ENCODE results near the gene NFATC2IP. TPM values are rescaled to one million over a fixed set of nuclear protein-coding genes. Genes with fewer than 3 reads are reported as not detected.

NFATC2IP gene
- total and polyA plus RNA-seq, 2 of the 4 experiments (the other 2 are of a cell fraction) = 10.0 to 29.1 TPM

DNA sequence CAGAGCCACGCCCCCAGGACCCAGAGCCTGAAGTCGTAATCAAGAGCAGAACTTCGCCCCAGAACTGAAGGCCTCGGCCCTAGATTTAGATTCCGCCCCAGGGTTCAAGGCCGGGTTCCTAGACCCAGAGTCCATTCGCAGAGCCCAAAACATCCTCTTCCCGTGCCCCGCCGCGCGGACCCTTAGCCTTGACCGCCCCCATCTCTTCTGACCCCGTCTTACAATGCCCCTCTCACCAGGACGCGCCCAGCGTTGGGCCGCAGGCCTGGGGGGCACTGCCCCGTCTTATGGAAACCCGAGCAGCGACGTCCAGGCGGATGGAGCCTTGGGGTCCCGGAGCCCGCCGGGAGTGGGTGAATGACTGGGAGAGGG lies 14.0 kb upstream of the NFATC2IP start:
- no peak overlapping the region for H3K9ac ChIP-seq (ENCODE audit: low read depth, low read length)
- H2AK9ac ChIP-seq (replicated peaks; ENCODE audit: low read depth, low read length, poor library complexity) = no peak overlapping the region
- H2BK15ac ChIP-seq (ENCODE audit: low read depth, low read length) = no peak overlapping the region
- no peak overlapping the region for H2BK5ac ChIP-seq (ENCODE audit: low read depth, low read length, poor library complexity, severe bottlenecking)
- no peak overlapping the region for H2BK20ac ChIP-seq (ENCODE audit: low read depth, low read length)
- in situ Hi-C loops (cut with MboI; ENCODE audit: low sequenced_read_pairs) (no loop called here), intact Hi-C loops (cut with micrococcal nuclease) (no loop called here), dilution Hi-C loops (cut with HindIII; ENCODE audit: low sequenced_read_pairs, unreplicated experiment) (no loop called here)
- H4K8ac ChIP-seq (ENCODE audit: low read depth in 2 of 2, low read length in 2 of 2) = no peak overlapping the region
- H3K14ac ChIP-seq (replicated peaks; ENCODE audit: low read depth, low read length) = no peak overlapping the region
- peaks cover 7% of the 10 kb centered on the region; the same call in 1 of the 2 replicates for H3K27me3 ChIP-seq (ENCODE audit: control insufficient read depth, insufficient read depth, low read length)
- H2BK120ac ChIP-seq (ENCODE audit: low read depth, low read length) = no peak overlapping the region
- no peak overlapping the region for H3K4me2 ChIP-seq (ENCODE audit: low read depth, low read length)
- DNase-seq (no peak), ATAC-seq (ENCODE audit: low read depth) (no peak)
- no peaks in the 10 kb centered on the region for H3K9me1 ChIP-seq (ENCODE audit: insufficient read depth, low read length)
- H4K5ac ChIP-seq (ENCODE audit: low read depth, low read length) = no peak overlapping the region
- no peak overlapping the region for H4K91ac ChIP-seq (ENCODE audit: insufficient read depth, low read depth, low read length)
- H3K23ac ChIP-seq (ENCODE audit: low read depth, low read length) = no peak overlapping the region
- no peak overlapping the region for H3K18ac ChIP-seq (ENCODE audit: low read depth, low read length)
- no peaks in the 10 kb centered on the region for H3K79me1 ChIP-seq (ENCODE audit: low read depth in 1 of 2, low read length in 2 of 2)
- TF ChIP-seq SMC3 (IDR thresholded peaks at IDR 0.05; ENCODE audit: low read depth, low read length) (no peak), RCOR1 (IDR thresholded peaks at IDR 0.05; ENCODE audit: insufficient replicate concordance, low read length) (no peak), NFE2L2 (IDR thresholded peaks at IDR 0.05; ENCODE audit: low read depth, low read length) (no peak), POLR2A (IDR thresholded peaks at IDR 0.05; ENCODE audit: low read depth, low read length) (no peak), FOS (IDR thresholded peaks at IDR 0.05; ENCODE audit: low read depth, low read length) (no peak)
- TF ChIP-seq, protein P1, sequence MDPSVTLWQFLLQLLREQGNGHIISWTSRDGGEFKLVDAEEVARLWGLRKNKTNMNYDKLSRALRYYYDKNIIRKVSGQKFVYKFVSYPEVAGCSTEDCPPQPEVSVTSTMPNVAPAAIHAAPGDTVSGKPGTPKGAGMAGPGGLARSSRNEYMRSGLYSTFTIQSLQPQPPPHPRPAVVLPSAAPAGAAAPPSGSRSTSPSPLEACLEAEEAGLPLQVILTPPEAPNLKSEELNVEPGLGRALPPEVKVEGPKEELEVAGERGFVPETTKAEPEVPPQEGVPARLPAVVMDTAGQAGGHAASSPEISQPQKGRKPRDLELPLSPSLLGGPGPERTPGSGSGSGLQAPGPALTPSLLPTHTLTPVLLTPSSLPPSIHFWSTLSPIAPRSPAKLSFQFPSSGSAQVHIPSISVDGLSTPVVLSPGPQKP (IDR thresholded peaks at IDR 0.05; ENCODE audit: borderline replicate concordance, low read depth, low read length) = no peak
- TF ChIP-seq, protein P2, sequence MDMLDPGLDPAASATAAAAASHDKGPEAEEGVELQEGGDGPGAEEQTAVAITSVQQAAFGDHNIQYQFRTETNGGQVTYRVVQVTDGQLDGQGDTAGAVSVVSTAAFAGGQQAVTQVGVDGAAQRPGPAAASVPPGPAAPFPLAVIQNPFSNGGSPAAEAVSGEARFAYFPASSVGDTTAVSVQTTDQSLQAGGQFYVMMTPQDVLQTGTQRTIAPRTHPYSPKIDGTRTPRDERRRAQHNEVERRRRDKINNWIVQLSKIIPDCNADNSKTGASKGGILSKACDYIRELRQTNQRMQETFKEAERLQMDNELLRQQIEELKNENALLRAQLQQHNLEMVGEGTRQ (IDR thresholded peaks at IDR 0.05; ENCODE audit: low read depth, low read length) = no peak
- BruUV-seq (replicated peaks) = no TSS peak
- H3K4ac ChIP-seq (ENCODE audit: low read depth, low read length) = no peak overlapping the region
- ChIA-PET CTCF (interaction anchor here (1.8 kb wide), 1 partner anchor 8 kb away, joined by 6 read pairs; no protein-coding TSS in a partner anchor), POLR2A (ENCODE audit: unreplicated experiment) (no interaction called here)
- H4K20me1 ChIP-seq (ENCODE audit: insufficient read depth, low read length) = no peaks in the 10 kb centered on the region
- no peaks in the 10 kb centered on the region for H3K9me3 ChIP-seq (ENCODE audit: control insufficient read depth, insufficient read depth, low read length)
- no peak overlapping the region for H3K56ac ChIP-seq (ENCODE audit: extremely low read depth, insufficient read depth, low read length)
- H3K36me3 ChIP-seq (ENCODE audit: control insufficient read depth, insufficient read depth, low read length) = no peaks in the 10 kb centered on the region
- no peak overlapping the region for H3K4me3 ChIP-seq (ENCODE audit: insufficient read depth, low read depth, low read length)
- no peak overlapping the region for H2AK5ac ChIP-seq (ENCODE audit: low read depth, low read length)
- H3K27ac ChIP-seq (ENCODE audit: insufficient read depth, low read length) = no peak overlapping the region
- no peaks in the 10 kb centered on the region for H3K4me1 ChIP-seq (ENCODE audit: control insufficient read depth, insufficient read depth, low read length)
- H2AFZ ChIP-seq (replicated peaks; ENCODE audit: low read length, poor library complexity) = no peak overlapping the region
- 45% methylated on average over 4 of the region's 26 CpGs; no CpG with 5 or more reads in 1 of the 2 experiments for WGBS, 2 experiments (ENCODE audit: extremely low coverage in 2 of 2, insufficient read length in 1 of 2)
